K562 (cell line): ENCODE results near the gene PDE8A.

Source experiments
- ATF7 ChIP-seq: fragments of 450-650 bp; IDR thresholded peaks from 2 replicates; pipeline ENCODE4 v1.7.1; 2014; ENCODE audit warnings: mild to moderate bottlenecking, moderate library complexity
- FOS ChIP-seq: IDR thresholded peaks from 3 replicates; pipeline ENCODE4 v1.6.1; 2011; ENCODE audit not compliant: insufficient read length; ENCODE audit errors: extremely low read depth
- ZBTB17 ChIP-seq: fragments of 450-650 bp; formaldehyde crosslinking; IDR thresholded peaks from 2 replicates; pipeline ENCODE4 v1.4.0; 2020; ENCODE audit warnings: mild to moderate bottlenecking
- TF ChIP-seq, protein P1 (sequence below), 3 experiments: IDR thresholded peaks in 2 of 3; conservative IDR thresholded peaks in 1 of 3; 2 replicates each; pipeline ENCODE4 v1.5.1; 2011 to 2012; ENCODE audit warnings: low read length in 3 of 3, mild to moderate bottlenecking in 3 of 3, control low read depth in 2 of 3, improper control_type of control experiment in 1 of 3, inconsistent platforms in 1 of 3, low read depth in 1 of 3, mixed read lengths in 1 of 3, moderate library complexity in 1 of 3; ENCODE audit not compliant: insufficient read depth in 2 of 3
- TF ChIP-seq, protein P2 (sequence below): sonication (generic); formaldehyde crosslinking; IDR thresholded peaks from 2 replicates; pipeline ENCODE4 v1.5.0; 2020; ENCODE audit warnings: missing genetic modification reagents

- no peak for TF ChIP-seq FOS
- TF ChIP-seq, protein P1, sequence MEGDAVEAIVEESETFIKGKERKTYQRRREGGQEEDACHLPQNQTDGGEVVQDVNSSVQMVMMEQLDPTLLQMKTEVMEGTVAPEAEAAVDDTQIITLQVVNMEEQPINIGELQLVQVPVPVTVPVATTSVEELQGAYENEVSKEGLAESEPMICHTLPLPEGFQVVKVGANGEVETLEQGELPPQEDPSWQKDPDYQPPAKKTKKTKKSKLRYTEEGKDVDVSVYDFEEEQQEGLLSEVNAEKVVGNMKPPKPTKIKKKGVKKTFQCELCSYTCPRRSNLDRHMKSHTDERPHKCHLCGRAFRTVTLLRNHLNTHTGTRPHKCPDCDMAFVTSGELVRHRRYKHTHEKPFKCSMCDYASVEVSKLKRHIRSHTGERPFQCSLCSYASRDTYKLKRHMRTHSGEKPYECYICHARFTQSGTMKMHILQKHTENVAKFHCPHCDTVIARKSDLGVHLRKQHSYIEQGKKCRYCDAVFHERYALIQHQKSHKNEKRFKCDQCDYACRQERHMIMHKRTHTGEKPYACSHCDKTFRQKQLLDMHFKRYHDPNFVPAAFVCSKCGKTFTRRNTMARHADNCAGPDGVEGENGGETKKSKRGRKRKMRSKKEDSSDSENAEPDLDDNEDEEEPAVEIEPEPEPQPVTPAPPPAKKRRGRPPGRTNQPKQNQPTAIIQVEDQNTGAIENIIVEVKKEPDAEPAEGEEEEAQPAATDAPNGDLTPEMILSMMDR (IDR thresholded peaks at IDR 0.05 in 2 of 3, conservative IDR thresholded peaks at IDR 0.05 in 1 of 3; ENCODE audit: insufficient read depth in 2 of 3, low read depth in 1 of 3, low read length in 3 of 3), result no peak
- TF ChIP-seq, protein P2, sequence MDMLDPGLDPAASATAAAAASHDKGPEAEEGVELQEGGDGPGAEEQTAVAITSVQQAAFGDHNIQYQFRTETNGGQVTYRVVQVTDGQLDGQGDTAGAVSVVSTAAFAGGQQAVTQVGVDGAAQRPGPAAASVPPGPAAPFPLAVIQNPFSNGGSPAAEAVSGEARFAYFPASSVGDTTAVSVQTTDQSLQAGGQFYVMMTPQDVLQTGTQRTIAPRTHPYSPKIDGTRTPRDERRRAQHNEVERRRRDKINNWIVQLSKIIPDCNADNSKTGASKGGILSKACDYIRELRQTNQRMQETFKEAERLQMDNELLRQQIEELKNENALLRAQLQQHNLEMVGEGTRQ (CRISPR knock-in tag), result no peak
- no peak for TF ChIP-seq ATF7
- no peak for TF ChIP-seq ZBTB17 (CRISPR knock-in tag)
Observed at GRCh38 chr15:85118581-85118980, 136.9 kb downstream of the PDE8A start.
